Natural killer cell (primary cell): ENCODE measurements around the gene TIMM23. TPM values are rescaled to one million over a fixed set of nuclear protein-coding genes. Genes with fewer than 3 reads are reported as not detected.

Source experiments
- ATAC-seq, 3 donors: fragments of 150-1000 bp in 2 of 3; fragments of 200-7000 bp in 1 of 3; cut with Tn5 transposase; 1 replicate in 1 of 3; 2 replicates in 2 of 3; pipeline ENCODE4 v1.10.0; 2021; ENCODE audit warnings: mild to moderate bottlenecking in 2 of 3, moderate library complexity in 2 of 3
- DNase-seq, 2 donors: peaks; one replicate each; pipeline versions ENCODE4 v3.0.0 to v3.0.0-alpha.2; 2013 to 2021; ENCODE audit warnings: mixed read lengths in 1 of 2
- H3K27ac ChIP-seq: one replicate; pipeline ENCODE4 v1.5.1; 2013; ENCODE audit warnings: mild to moderate bottlenecking, low read length
- H3K27me3 ChIP-seq: one replicate; pipeline ENCODE4 v1.6.1; 2013; ENCODE audit warnings: low read length; ENCODE audit not compliant: control insufficient read depth, insufficient read depth
- H3K36me3 ChIP-seq: one replicate; pipeline ENCODE4 v1.6.1; 2013; ENCODE audit warnings: low read length; ENCODE audit not compliant: control insufficient read depth, insufficient read depth
- H3K4me1 ChIP-seq: one replicate; pipeline ENCODE4 v1.6.1; 2013; ENCODE audit warnings: low read length; ENCODE audit not compliant: control insufficient read depth, insufficient read depth
- H3K4me3 ChIP-seq: one replicate; pipeline ENCODE4 v1.5.1; 2013; ENCODE audit warnings: low read length
- H3K9me3 ChIP-seq: one replicate; pipeline ENCODE4 v1.6.1; 2013; ENCODE audit warnings: low read length; ENCODE audit not compliant: control insufficient read depth, insufficient read depth
- H3K27ac Mint-ChIP-seq, 2 donors: one replicate each; pipeline ENCODE4 v1.8.0; 2022; ENCODE audit warnings: mild to moderate bottlenecking in 2 of 2, mixed read lengths in 2 of 2, moderate library complexity in 1 of 2
- H3K27me3 Mint-ChIP-seq, 2 donors: one replicate each; pipeline ENCODE4 v1.8.0; 2022; ENCODE audit warnings: low read depth in 2 of 2, mixed read lengths in 2 of 2
- H3K36me3 Mint-ChIP-seq: one replicate; pipeline ENCODE4 v1.8.0; 2022; ENCODE audit warnings: mixed read lengths
- H3K4me1 Mint-ChIP-seq, 2 donors: one replicate each; pipeline ENCODE4 v1.8.0; 2022; ENCODE audit warnings: mixed read lengths in 2 of 2
- H3K4me3 Mint-ChIP-seq: one replicate; pipeline ENCODE4 v1.8.0; 2022; ENCODE audit warnings: mild to moderate bottlenecking, moderate library complexity, mixed read lengths
- H3K9me3 Mint-ChIP-seq, 2 donors: one replicate each; pipeline ENCODE4 v1.8.0; 2022; ENCODE audit warnings: mixed read lengths in 2 of 2
- WGBS: methylation state at CpG from one replicate; pipeline ENCODE4 v1.1.7; 2013; ENCODE audit warnings: missing lambda C conversion rate; ENCODE audit not compliant: insufficient coverage; 5-methylcytosine and 5-hydroxymethylcytosine counted together
- intact Hi-C: fragments of 100-400 bp; cut with micrococcal nuclease; formaldehyde crosslinking; loops from one replicate; pipeline ENCODE4 v1.14.2; 2022
- total RNA-seq, 4 donors: library from RNA; stranded (reverse); fragments of 120-200 nt in 1 of 4; gene quantifications; one replicate each; pipeline versions ENCODE4 v1.2.3 to v1.2.4, GENCODE V29; 2013 to 2022
- TF ChIP-seq, protein P1 (sequence below): fragments of 200-600 bp; IDR thresholded peaks from one replicate; pipeline ENCODE4 v1.8.0; 2022; ENCODE audit warnings: antibody characterized with exemption

Gene TIMM23
- total RNA-seq, 3 donors from 2014 or later (not counting 1 experiment from before 2014, with no cell fraction given): 26.9 to 31.5 (median 27.3) TPM

DNA sequence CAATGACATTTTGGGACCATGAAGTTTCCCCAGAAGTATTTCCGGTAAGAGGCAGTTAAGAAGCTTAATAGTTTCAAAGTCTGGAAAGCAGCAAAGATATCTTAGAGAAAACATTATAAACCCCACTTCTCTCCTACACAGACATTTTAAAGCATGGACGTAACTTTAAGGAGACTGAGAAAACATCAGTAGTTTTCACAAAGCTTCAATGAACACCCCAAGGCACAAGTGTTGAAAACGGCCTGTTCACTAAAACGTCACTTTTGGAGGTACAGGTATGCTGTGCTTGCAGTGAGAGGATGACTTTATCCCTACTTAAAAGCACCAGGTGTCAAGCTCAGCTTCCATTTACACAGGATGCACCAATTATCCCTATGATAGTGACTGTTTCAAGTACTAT, 33.1 kb downstream of the TIMM23 start:
- no peak for DNase-seq
- peaks cover 10% of the 10 kb centered on the region for H3K36me3 Mint-ChIP-seq
- H3K4me3 Mint-ChIP-seq: no peak overlapping the region
- 93% methylated on average over 4 of the region's 4 CpGs for WGBS
- H3K27me3 Mint-ChIP-seq: no peaks in the 10 kb centered on the region
- no peaks in the 10 kb centered on the region for H3K9me3 Mint-ChIP-seq
- no peak overlapping the region for H3K27ac ChIP-seq
- peaks cover 0 to 7% of the 10 kb centered on the region in 2 donors for H3K4me1 Mint-ChIP-seq
- no peak for ATAC-seq
- peaks cover 89% of the 10 kb centered on the region for H3K36me3 ChIP-seq
- H3K9me3 ChIP-seq: no peaks in the 10 kb centered on the region
- H3K4me3 ChIP-seq: no peak overlapping the region
- TF ChIP-seq, protein P1, sequence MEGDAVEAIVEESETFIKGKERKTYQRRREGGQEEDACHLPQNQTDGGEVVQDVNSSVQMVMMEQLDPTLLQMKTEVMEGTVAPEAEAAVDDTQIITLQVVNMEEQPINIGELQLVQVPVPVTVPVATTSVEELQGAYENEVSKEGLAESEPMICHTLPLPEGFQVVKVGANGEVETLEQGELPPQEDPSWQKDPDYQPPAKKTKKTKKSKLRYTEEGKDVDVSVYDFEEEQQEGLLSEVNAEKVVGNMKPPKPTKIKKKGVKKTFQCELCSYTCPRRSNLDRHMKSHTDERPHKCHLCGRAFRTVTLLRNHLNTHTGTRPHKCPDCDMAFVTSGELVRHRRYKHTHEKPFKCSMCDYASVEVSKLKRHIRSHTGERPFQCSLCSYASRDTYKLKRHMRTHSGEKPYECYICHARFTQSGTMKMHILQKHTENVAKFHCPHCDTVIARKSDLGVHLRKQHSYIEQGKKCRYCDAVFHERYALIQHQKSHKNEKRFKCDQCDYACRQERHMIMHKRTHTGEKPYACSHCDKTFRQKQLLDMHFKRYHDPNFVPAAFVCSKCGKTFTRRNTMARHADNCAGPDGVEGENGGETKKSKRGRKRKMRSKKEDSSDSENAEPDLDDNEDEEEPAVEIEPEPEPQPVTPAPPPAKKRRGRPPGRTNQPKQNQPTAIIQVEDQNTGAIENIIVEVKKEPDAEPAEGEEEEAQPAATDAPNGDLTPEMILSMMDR: no peak
- H3K27me3 ChIP-seq: no peaks in the 10 kb centered on the region
- H3K27ac Mint-ChIP-seq: no peak overlapping the region
- intact Hi-C loops: no loop called here
- H3K4me1 ChIP-seq: no peaks in the 10 kb centered on the region

DNA sequence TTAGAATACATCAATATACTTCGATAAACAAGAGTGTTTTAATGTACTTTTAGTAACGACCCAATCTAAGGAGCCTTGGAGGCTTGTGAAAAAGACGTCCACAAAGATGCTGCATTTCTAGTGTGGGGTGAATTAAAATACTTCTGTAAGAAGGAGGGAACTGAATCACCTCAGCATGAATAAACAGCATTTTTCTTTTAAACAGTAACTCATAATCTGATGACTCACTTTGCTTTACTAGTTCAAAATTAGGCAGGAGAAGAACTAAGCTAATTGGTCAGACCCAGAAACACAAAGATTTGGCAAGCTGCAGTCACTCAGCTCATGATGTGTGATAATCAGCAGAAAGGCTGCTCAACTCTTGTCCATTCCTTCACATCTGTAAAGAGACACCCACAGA, 33.9 kb downstream of the TIMM23 start:
- no peak overlapping the region for H3K27ac ChIP-seq

DNA sequence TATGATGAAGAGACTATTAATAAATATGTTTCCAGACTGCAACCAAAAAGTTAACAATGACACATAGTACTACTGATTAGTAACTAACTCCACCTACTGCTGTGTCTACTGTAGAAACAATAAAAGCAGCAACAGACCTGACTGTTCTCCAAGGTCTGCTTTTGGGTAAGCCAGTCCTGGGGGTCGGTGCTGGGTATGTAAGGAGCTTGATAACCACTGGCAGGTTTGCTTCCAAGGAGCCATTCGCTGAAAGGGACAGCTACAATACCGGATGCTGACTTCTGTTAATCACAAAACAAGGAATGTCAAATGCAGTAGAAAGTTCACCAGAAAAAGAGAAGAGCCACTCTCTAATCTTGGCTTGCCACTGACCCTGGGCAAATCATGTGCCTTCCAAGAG, 40.5 kb downstream of the TIMM23 start:
- H3K4me3 Mint-ChIP-seq: no peak overlapping the region
- DNase-seq: no peak

More for the DNA sequence above, 33.9 kb downstream of the TIMM23 start:
- no peak for ATAC-seq
- no peaks in the 10 kb centered on the region for H3K9me3 ChIP-seq
- DNase-seq: no peak
- Mint-ChIP-seq H3K36me3 (peaks cover 10% of the 10 kb centered on the region), H3K27me3 (no peaks in the 10 kb centered on the region), H3K27ac (peak overlapping the region in 1 of 2 donors; percentile 56), H3K4me3 (no peak overlapping the region), H3K4me1 (peaks cover 0 to 7% of the 10 kb centered on the region in 2 donors), H3K9me3 (no peaks in the 10 kb centered on the region)
- no peaks in the 10 kb centered on the region for H3K27me3 ChIP-seq
- WGBS: 100% methylated on average over 3 of the region's 3 CpGs
- TF ChIP-seq, protein P1: no peak
- intact Hi-C loops: no loop called here
- no peaks in the 10 kb centered on the region for H3K4me1 ChIP-seq
- no peak overlapping the region for H3K4me3 ChIP-seq
- H3K36me3 ChIP-seq: peaks cover 89% of the 10 kb centered on the region

DNA sequence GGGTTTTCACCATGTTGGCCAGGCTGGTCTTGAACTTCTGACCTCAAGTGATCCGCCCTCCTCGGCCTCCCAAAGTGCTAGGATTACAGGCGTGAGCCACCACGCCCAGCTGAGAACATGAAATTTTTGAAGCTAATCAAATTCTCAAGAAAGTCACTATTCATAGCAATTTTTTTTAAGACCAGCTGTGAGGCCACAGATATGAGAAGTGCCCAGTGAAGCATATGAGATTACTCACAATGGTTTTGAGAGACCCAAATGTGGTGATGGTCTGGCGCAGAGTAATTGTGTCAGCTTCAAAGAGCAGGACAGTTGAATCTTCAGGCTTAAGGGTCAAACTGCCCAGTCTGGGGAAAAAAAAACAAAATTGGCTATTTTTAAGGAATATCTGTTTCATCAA, 41.9 kb downstream of the TIMM23 start:
- Histone ChIP-seq H3K27me3 (no peaks in the 10 kb centered on the region), H3K4me3 (no peak overlapping the region), H3K9me3 (no peaks in the 10 kb centered on the region), H3K36me3 (peaks cover 73% of the 10 kb centered on the region), H3K4me1 (peaks cover 7% of the 10 kb centered on the region), H3K27ac (no peak overlapping the region)
- H3K9me3 Mint-ChIP-seq: no peaks in the 10 kb centered on the region
- H3K27me3 Mint-ChIP-seq: no peaks in the 10 kb centered on the region
- ATAC-seq (no peak), DNase-seq (no peak)
- intact Hi-C loops: no loop called here
- TF ChIP-seq, protein P1: no peak
- peaks cover 33 to 39% of the 10 kb centered on the region in 2 donors for H3K4me1 Mint-ChIP-seq
- WGBS: 83% methylated on average over 5 of the region's 5 CpGs
- no peak overlapping the region for H3K4me3 Mint-ChIP-seq
- peak overlapping the region in 1 of 2 donors; percentile 41 for H3K27ac Mint-ChIP-seq
- no peaks in the 10 kb centered on the region for H3K36me3 Mint-ChIP-seq

More for the DNA sequence above, 40.5 kb downstream of the TIMM23 start:
- Histone ChIP-seq H3K36me3 (peaks cover 87% of the 10 kb centered on the region), H3K4me3 (no peak overlapping the region), H3K4me1 (peaks cover 4% of the 10 kb centered on the region), H3K27ac (no peak overlapping the region), H3K27me3 (no peaks in the 10 kb centered on the region), H3K9me3 (no peaks in the 10 kb centered on the region)
- no peak for ATAC-seq
- no peaks in the 10 kb centered on the region for H3K9me3 Mint-ChIP-seq
- H3K27ac Mint-ChIP-seq: no peak overlapping the region
- intact Hi-C loops: no loop called here
- no peaks in the 10 kb centered on the region for H3K27me3 Mint-ChIP-seq
- TF ChIP-seq, protein P1: no peak
- WGBS: 99% methylated on average over 3 of the region's 3 CpGs
- peaks cover 18 to 31% of the 10 kb centered on the region in 2 donors for H3K4me1 Mint-ChIP-seq
- peaks cover 9% of the 10 kb centered on the region for H3K36me3 Mint-ChIP-seq
